SK-N-SH (cell line): ENCODE data around the gene JKAMP. TPM values are rescaled to one million over a fixed set of nuclear protein-coding genes. Genes with fewer than 3 reads are reported as not detected.

Experiments used
- CTCF ChIA-PET: fragments of 300-600, 350-600 bp; formaldehyde crosslinking; extraction: SDS; loops from one replicate; lab custom pipeline; 2021; lab: Yijun Ruan, JAX
- POLR2A ChIA-PET: fragments of 350-600 bp; sonication (Branson Sonifier 250); formaldehyde crosslinking; extraction: SDS; loops from one replicate; lab custom pipeline; 2020; ENCODE audit warnings: antibody characterized with exemption, inconsistent platforms; lab: Yijun Ruan, JAX
- DNase-seq: peaks from one replicate; pipeline ENCODE4 v3.0.0; 2012
- H2AFZ ChIP-seq: fragments of 200-600 bp; sonication (generic); 2 replicates; pipeline ENCODE4 v1.8.1; 2016; ENCODE audit warnings: antibody characterized with exemption, mild to moderate bottlenecking, low read depth
- H3F3A ChIP-seq: fragments of 200-600 bp; sonication (generic); replicated peaks from 2 replicates; pipeline ENCODE3; 2016; ENCODE audit warnings: antibody characterized with exemption, mild to moderate bottlenecking; ENCODE audit not compliant: insufficient read depth
- H3K27ac ChIP-seq, 2 experiments: fragments of 200-500 bp in 1 of 2; fragments of 200-600 bp in 1 of 2; sonication (Bioruptor generic) in 1 of 2; sonication (generic), shearing (Covaris generic) in 1 of 2; 2 replicates each; pipeline versions ENCODE4 v1.5.1 to v1.6.1; 2014 to 2016; ENCODE audit warnings: low read depth in 2 of 2, inconsistent platforms in 1 of 2, low read length in 1 of 2, mild to moderate bottlenecking in 1 of 2, mixed read lengths in 1 of 2
- H3K27me3 ChIP-seq: fragments of 200-600 bp; sonication (generic), shearing (Covaris generic); 2 replicates; pipeline ENCODE4 v1.6.1; 2016; ENCODE audit warnings: mixed run types; ENCODE audit not compliant: insufficient read depth
- H3K36me3 ChIP-seq, 2 experiments: fragments of 200-500 bp in 1 of 2; fragments of 200-600 bp in 1 of 2; sonication (Bioruptor generic) in 1 of 2; sonication (generic) in 1 of 2; replicated peaks in 1 of 2; 2 replicates each; pipeline versions ENCODE3 to v1.5.1; 2014 to 2016; ENCODE audit warnings: low read length in 1 of 2, mild to moderate bottlenecking in 1 of 2; ENCODE audit not compliant: insufficient read depth in 2 of 2, control insufficient read depth in 1 of 2
- H3K4me1 ChIP-seq, 2 experiments: fragments of 200-500 bp in 1 of 2; fragments of 200-600 bp in 1 of 2; sonication (Bioruptor generic) in 1 of 2; sonication (generic), shearing (Covaris generic) in 1 of 2; 2 replicates each; pipeline versions ENCODE4 v1.5.1 to v1.6.1; 2014 to 2016; ENCODE audit warnings: low read depth in 1 of 2, low read length in 1 of 2, mixed run types in 1 of 2; ENCODE audit not compliant: insufficient read depth in 2 of 2, control insufficient read depth in 1 of 2
- H3K4me2 ChIP-seq: fragments of 200-600 bp; sonication (generic), shearing (Covaris generic); 2 replicates; pipeline ENCODE4 v1.6.1; 2017; ENCODE audit warnings: mixed run types
- H3K4me3 ChIP-seq, 2 experiments: fragments of 200-500 bp in 1 of 2; fragments of 200-600 bp in 1 of 2; sonication (Bioruptor generic) in 1 of 2; sonication (generic), shearing (Covaris generic) in 1 of 2; 2 replicates each; pipeline versions ENCODE4 v1.5.1 to v1.8.1; 2014 to 2016; ENCODE audit warnings: low read depth in 2 of 2, inconsistent platforms in 1 of 2, low read length in 1 of 2, mild to moderate bottlenecking in 1 of 2, mixed read lengths in 1 of 2, moderate library complexity in 1 of 2
- H3K79me2 ChIP-seq: fragments of 200-600 bp; sonication (generic); 2 replicates; pipeline ENCODE4 v1.8.1; 2017; ENCODE audit warnings: mild to moderate bottlenecking; ENCODE audit not compliant: insufficient read depth
- H3K9ac ChIP-seq: fragments of 200-600 bp; sonication (generic); 2 replicates; pipeline ENCODE4 v1.6.1; 2017; ENCODE audit warnings: mixed run types
- H3K9me2 ChIP-seq: fragments of 200-600 bp; sonication (generic); 2 replicates; pipeline ENCODE4 v1.6.1; 2017; ENCODE audit warnings: mixed run types
- H3K9me3 ChIP-seq: fragments of 200-600 bp; sonication (generic); 2 replicates; pipeline ENCODE4 v1.6.1; 2017; ENCODE audit warnings: mixed run types, mild to moderate bottlenecking, moderate library complexity
- H4K20me1 ChIP-seq: fragments of 200-600 bp; sonication (generic); 2 replicates; pipeline ENCODE4 v1.6.1; 2017; ENCODE audit warnings: mild to moderate bottlenecking, mixed run types; ENCODE audit not compliant: insufficient read depth
- ELF1 ChIP-seq: IDR thresholded peaks from 2 replicates; pipeline ENCODE4 v1.4.0; 2012
- EP300 ChIP-seq, 2 experiments: IDR thresholded peaks; 2 replicates each; pipeline versions ENCODE4 v1.4.0 to v1.6.1; 2012; ENCODE audit warnings: borderline replicate concordance in 1 of 2, low read depth in 1 of 2, low read length in 1 of 2
- EZH2phosphoT487 ChIP-seq: fragments of 200-600 bp; sonication (generic); IDR thresholded peaks from 2 replicates; pipeline ENCODE4 v1.6.1; 2017; ENCODE audit warnings: low read depth, mixed run types, mild to moderate bottlenecking, antibody characterized with exemption, moderate library complexity, borderline replicate concordance
- FOSL2 ChIP-seq: IDR thresholded peaks from 2 replicates; pipeline ENCODE4 v1.4.0; 2012; ENCODE audit warnings: low read depth, mild to moderate bottlenecking, moderate library complexity, borderline replicate concordance
- FOXJ3 ChIP-seq: sonication (generic); formaldehyde crosslinking; IDR thresholded peaks from 2 replicates; pipeline ENCODE4 v1.5.1; 2020; ENCODE audit warnings: mild to moderate bottlenecking, missing genetic modification reagents
- FOXM1 ChIP-seq: IDR thresholded peaks from 2 replicates; pipeline ENCODE4 v1.4.0; 2012; ENCODE audit warnings: low read depth, mild to moderate bottlenecking
- GABPA ChIP-seq: IDR thresholded peaks from 2 replicates; pipeline ENCODE4 v1.4.0; 2012; ENCODE audit warnings: low read depth, mild to moderate bottlenecking
- IRF3 ChIP-seq: fragments of 150-350 bp; IDR thresholded peaks from 2 replicates; pipeline ENCODE4 v1.6.1; 2016; ENCODE audit warnings: mild to moderate bottlenecking, low read depth, low read length
- JUND ChIP-seq: IDR thresholded peaks from 2 replicates; pipeline ENCODE4 v1.4.0; 2012
- MXI1 ChIP-seq: IDR thresholded peaks from 2 replicates; pipeline ENCODE4 v1.6.1; 2012; ENCODE audit warnings: mild to moderate bottlenecking, low read depth, low read length, improper control_type of control experiment
- NFIC ChIP-seq: IDR thresholded peaks from 2 replicates; pipeline ENCODE4 v1.4.0; 2012; ENCODE audit warnings: borderline replicate concordance
- PBX3 ChIP-seq: IDR thresholded peaks from 2 replicates; pipeline ENCODE4; 2012
- POLR2AphosphoS5 ChIP-seq: IDR thresholded peaks from 2 replicates; pipeline ENCODE4 v1.6.1; 2012; ENCODE audit warnings: low read depth, low read length
- RXRA ChIP-seq: IDR thresholded peaks from 2 replicates; pipeline ENCODE4 v1.4.0; 2012; ENCODE audit warnings: low read depth, mild to moderate bottlenecking, borderline replicate concordance
- TEAD4 ChIP-seq: IDR thresholded peaks from 2 replicates; pipeline ENCODE4 v1.4.0; 2012; ENCODE audit warnings: mild to moderate bottlenecking, borderline replicate concordance; ENCODE audit not compliant: insufficient read depth
- WGBS: methylation state at CpG from one replicate; pipeline ENCODE4 v1.1.6; 2017; ENCODE audit warnings: low lambda C conversion rate; 5-methylcytosine and 5-hydroxymethylcytosine counted together
- polyA plus RNA-seq, 3 experiments: library from polyadenylated mRNA; depleted of rRNA; stranded (reverse); fragments of >200 nt; gene quantifications; 2 replicates each; pipeline ENCODE4 v1.2.3, GENCODE V29; 2012
- TF ChIP-seq, protein P1 (sequence below): IDR thresholded peaks from 2 replicates; pipeline ENCODE4 v1.6.1; 2012; ENCODE audit warnings: mild to moderate bottlenecking, low read depth, low read length, moderate library complexity
- TF ChIP-seq, protein P2 (sequence below): fragments of 200-600 bp; sonication (generic); IDR thresholded peaks from 2 replicates; pipeline ENCODE4 v1.6.1; 2017; ENCODE audit warnings: antibody characterized with exemption, mild to moderate bottlenecking, moderate library complexity

JKAMP gene
- polyA plus RNA-seq, 1 of the 3 experiments (the other 2 are of a cell fraction) = 95.4 TPM

GRCh38 chr14:59455411-59455810 is 28.9 kb upstream of the JKAMP start (continued):
- TF ChIP-seq IRF3 = no peak
- no peak for TF ChIP-seq FOXJ3 (CRISPR knock-in tag)
- TF ChIP-seq, protein P1, sequence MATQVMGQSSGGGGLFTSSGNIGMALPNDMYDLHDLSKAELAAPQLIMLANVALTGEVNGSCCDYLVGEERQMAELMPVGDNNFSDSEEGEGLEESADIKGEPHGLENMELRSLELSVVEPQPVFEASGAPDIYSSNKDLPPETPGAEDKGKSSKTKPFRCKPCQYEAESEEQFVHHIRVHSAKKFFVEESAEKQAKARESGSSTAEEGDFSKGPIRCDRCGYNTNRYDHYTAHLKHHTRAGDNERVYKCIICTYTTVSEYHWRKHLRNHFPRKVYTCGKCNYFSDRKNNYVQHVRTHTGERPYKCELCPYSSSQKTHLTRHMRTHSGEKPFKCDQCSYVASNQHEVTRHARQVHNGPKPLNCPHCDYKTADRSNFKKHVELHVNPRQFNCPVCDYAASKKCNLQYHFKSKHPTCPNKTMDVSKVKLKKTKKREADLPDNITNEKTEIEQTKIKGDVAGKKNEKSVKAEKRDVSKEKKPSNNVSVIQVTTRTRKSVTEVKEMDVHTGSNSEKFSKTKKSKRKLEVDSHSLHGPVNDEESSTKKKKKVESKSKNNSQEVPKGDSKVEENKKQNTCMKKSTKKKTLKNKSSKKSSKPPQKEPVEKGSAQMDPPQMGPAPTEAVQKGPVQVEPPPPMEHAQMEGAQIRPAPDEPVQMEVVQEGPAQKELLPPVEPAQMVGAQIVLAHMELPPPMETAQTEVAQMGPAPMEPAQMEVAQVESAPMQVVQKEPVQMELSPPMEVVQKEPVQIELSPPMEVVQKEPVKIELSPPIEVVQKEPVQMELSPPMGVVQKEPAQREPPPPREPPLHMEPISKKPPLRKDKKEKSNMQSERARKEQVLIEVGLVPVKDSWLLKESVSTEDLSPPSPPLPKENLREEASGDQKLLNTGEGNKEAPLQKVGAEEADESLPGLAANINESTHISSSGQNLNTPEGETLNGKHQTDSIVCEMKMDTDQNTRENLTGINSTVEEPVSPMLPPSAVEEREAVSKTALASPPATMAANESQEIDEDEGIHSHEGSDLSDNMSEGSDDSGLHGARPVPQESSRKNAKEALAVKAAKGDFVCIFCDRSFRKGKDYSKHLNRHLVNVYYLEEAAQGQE = no peak
- TF ChIP-seq FOSL2 = no peak
- TF ChIP-seq RXRA = no peak

GRCh38 chr14:59458486-59458885 is 25.8 kb upstream of the JKAMP start:
- H3K4me1 ChIP-seq = peaks cover 0 to 16% of the 10 kb centered on the region in 2 experiments; a peak in 2 of 4 replicates
- H3K9me3 ChIP-seq = no peaks in the 10 kb centered on the region
- no peak for DNase-seq
- peaks cover 75 to 79% of the 10 kb centered on the region in 2 experiments for H3K36me3 ChIP-seq
- peaks cover 10% of the 10 kb centered on the region for H3K79me2 ChIP-seq
- H3K9me2 ChIP-seq = no peaks in the 10 kb centered on the region
- no peak overlapping the region for H3K9ac ChIP-seq
- no peak overlapping the region for H3K4me2 ChIP-seq
- no peaks in the 10 kb centered on the region for H4K20me1 ChIP-seq
- no peak overlapping the region for H2AFZ ChIP-seq
- no peaks in the 10 kb centered on the region for H3K27me3 ChIP-seq
- no peak overlapping the region for H3K27ac ChIP-seq
- peaks cover 35% of the 10 kb centered on the region for H3F3A ChIP-seq
- CTCF ChIA-PET = interaction anchor here (0.9 to 1.7 kb wide), 3 partner anchors 24 to 430 kb away, joined by 3 to 9 read pairs (median 5); no protein-coding TSS in a partner anchor
- WGBS = 94% methylated on average over 1 of the region's 2 CpGs
- H3K4me3 ChIP-seq = no peak overlapping the region
- POLR2A ChIA-PET = interaction anchor here (1.2 kb wide), 1 partner anchor 8 kb away, joined by 3 read pairs; no protein-coding TSS in a partner anchor
- TF ChIP-seq MXI1 (no peak), IRF3 (no peak), FOSL2 (no peak), FOXM1 (no peak), NFIC (no peak), PBX3 (no peak), TEAD4 (no peak), RXRA (no peak), JUND (no peak), GABPA (no peak), EP300 (IDR thresholded peaks at IDR 0.05; ENCODE audit: borderline replicate concordance in 1 of 2, low read depth in 1 of 2, low read length in 1 of 2) (no peak), EZH2phosphoT487 (no peak), ELF1 (no peak), POLR2AphosphoS5 (no peak)
- TF ChIP-seq, protein P1 = no peak
- TF ChIP-seq, protein P2, sequence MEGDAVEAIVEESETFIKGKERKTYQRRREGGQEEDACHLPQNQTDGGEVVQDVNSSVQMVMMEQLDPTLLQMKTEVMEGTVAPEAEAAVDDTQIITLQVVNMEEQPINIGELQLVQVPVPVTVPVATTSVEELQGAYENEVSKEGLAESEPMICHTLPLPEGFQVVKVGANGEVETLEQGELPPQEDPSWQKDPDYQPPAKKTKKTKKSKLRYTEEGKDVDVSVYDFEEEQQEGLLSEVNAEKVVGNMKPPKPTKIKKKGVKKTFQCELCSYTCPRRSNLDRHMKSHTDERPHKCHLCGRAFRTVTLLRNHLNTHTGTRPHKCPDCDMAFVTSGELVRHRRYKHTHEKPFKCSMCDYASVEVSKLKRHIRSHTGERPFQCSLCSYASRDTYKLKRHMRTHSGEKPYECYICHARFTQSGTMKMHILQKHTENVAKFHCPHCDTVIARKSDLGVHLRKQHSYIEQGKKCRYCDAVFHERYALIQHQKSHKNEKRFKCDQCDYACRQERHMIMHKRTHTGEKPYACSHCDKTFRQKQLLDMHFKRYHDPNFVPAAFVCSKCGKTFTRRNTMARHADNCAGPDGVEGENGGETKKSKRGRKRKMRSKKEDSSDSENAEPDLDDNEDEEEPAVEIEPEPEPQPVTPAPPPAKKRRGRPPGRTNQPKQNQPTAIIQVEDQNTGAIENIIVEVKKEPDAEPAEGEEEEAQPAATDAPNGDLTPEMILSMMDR = no peak
